GF-D8 (cell line): ENCODE measurements around the gene ACHE.

Source experiments
- DNase-seq: peaks from one replicate; lab custom pipeline; 2025; lab: John Stamatoyannopoulos, UW

ACHE gene

DNA sequence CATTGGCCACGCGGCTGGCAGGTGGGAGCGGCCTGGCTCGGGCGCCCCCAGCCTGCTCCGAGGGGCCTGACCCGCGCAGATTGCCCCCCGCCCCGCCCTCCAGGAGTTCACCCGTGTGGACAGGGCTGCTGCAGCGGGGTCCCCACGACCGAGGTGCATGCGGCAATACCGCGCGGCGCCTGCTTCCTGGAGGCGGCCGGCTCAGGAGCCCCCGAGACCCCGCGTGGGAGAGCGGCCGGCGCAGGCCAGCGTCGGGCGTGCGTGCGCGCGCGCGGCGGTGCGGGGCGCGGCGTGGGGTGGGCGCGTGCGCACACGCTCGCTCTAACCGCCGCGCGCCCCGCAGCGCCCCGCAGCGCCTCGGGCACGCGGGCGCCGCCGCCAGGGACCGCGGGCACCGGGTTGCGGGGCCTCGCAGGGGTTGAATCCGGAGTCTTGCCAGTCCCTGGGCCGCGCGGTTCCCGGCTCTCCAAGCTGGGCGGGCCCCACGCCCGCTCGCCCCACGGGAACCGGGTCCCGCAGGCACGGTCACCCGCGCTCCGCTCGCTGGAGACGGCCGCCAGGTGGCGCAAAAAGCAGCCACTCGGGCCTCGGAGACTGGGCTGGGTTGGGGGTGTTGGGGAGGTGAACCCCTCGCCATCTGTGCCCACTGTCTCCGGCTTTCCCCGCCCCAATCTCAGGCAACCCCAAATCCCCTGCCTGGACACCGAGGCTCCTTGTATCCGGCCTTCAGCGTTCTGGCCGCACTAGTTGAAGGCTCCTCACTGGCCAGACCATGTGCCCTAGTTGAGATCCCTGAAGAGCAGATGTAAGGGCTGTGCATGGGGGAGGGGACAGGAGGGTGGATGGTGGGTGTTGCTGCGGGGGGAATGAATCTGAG lies 1.3 kb upstream of the ACHE start:
- no peak for DNase-seq

DNA sequence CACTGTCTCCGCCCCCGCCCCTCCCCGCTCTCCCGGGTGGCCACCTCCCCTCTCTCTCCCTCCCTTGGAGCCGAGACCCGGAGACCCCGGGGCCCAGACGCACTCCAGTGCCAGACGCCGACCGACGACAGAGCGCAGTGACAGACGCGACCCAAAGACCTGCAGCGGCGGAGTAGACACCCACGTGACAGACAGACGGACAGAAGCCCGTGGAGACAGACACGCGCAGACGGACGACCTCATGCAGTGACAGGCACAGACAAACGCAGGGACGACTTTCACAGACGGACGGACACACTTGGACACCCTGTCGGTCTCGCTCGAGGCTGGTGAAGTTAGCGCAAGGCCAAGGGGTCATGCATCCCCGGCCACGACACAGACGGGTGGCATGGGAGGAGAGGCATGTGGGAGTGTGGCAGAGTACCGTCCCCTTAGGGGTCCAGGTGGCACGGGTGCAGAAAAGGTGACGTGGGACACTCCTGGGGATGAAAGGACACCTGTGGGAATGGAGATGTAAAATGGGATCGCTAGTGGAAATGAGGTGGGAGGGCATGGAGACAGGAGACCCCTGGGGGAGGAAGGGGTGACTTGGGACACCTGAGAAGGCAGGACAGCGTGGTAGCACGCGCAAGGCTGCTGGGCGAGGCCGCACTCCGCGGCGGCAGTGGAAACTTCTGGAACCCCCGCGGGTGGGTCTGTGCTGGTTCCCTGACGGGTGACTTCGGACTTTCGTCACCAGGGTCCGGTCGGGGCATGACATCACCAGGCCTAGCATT lies 456 bp upstream of the ACHE start:
- DNase-seq: no peak

- DNase-seq: no peak
Measured at GRCh38 chr7:100894860-100895700, 608 bp downstream of the ACHE start.

DNA sequence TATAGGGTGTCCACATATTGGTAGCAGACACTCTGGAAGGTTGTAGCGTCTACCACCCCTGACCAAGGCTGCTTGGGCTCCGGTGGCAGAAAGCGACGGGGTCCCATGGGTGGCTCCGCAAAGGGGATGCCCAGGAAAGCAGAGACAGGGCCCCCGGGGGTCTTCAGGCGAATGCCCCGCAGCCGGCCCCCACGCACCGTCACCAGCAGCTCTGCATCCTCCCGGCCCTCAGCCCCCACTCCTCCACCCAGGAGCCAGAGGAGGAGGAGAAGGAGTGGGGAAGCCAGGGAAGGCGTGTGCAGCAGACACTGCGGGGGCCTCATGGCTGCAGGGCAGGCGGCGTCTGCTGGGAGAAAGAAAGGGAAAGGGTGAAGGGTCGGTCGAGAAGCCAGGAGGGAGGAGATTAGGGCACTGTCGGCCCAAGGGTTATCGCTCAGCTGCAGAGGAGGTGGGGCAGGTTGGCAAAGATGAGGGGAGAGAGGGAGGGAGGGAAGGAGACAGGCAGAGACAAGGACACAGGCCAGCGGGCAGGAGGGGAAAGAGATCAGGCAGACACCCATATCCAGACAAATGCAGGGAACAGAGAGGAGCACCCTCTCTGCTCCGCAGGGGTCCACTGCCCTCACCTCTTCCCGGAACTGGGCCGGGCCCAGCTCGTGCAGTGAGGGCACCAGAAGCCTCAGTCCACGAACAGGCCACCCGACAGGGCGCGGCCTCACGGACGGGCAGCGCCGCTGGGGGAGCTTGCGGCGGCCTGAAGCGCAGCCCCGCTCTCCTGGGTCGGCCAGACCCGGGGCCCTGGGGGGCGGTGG lies 1.6 kb downstream of the ACHE start:
- DNase-seq: no peak

- DNase-seq: no peak
Measured at GRCh38 chr7:100893318-100893895, 2.3 kb downstream of the ACHE start.

- no peak for DNase-seq
Measured at GRCh38 chr7:100892364-100893317, 3.0 kb downstream of the ACHE start.

- DNase-seq: no peak
Measured at GRCh38 chr7:100891568-100892247, 4.0 kb downstream of the ACHE start.

DNA sequence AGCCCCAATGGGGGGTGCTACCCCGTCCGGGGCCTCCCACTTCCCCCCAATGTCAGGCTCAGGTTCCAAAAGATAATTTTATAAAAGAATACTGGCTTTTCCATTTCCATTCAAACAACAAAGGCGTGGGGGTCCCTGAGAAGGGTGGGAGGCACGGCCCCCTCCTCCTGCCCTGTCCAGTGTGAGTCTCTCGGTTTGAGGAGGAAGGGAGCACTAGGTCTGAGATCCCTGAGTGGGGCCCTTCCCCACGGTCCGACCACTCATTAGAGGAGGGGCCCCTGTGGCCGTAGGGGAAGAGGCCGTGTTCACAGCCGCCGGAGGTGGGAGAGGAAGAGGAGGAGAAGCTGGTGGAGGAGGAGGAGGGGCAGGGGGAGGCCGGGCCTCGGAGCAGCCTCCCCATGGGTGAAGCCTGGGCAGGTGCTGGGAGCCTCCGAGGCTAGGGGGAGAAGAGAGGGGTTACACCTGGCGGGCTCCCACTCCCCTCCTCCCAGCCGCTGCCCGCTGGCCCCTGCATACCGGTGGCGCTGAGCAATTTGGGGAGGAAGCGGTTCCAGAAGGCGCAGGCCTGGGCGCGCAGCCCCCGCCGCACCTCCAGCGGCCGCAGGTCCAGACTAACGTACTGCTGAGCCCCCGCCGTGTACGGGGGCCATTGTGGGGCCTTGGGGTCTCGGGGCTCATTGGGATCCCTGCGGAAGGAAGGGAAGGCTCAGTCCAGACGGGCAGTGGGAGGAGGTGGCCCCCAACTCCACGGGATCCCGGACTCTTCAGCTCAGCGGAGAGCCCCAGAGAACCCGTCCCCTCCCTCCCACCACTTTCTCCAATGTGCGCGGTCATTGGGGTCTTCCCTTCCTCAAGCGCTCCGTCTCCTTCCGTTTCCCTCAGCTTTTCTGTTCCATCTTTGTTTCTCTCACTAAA lies 4.8 kb downstream of the ACHE start:
- DNase-seq: no peak

- peak; percentile 44 for DNase-seq
Measured at GRCh38 chr7:100888988-100889750, 6.5 kb downstream of the ACHE start, which contains the start of gene UFSP1. UFSP1 (minus strand) TSS chr7:100889715; CDS start chr7:100889271, 444 bp downstream.

GRCh38 chr7:100888291-100888987 lies 7.2 kb downstream of the ACHE start:
- DNase-seq: no peak

GRCh38 chr7:100887516-100888290 lies 8.0 kb downstream of the ACHE start:
- peak; percentile 79 for DNase-seq

DNA sequence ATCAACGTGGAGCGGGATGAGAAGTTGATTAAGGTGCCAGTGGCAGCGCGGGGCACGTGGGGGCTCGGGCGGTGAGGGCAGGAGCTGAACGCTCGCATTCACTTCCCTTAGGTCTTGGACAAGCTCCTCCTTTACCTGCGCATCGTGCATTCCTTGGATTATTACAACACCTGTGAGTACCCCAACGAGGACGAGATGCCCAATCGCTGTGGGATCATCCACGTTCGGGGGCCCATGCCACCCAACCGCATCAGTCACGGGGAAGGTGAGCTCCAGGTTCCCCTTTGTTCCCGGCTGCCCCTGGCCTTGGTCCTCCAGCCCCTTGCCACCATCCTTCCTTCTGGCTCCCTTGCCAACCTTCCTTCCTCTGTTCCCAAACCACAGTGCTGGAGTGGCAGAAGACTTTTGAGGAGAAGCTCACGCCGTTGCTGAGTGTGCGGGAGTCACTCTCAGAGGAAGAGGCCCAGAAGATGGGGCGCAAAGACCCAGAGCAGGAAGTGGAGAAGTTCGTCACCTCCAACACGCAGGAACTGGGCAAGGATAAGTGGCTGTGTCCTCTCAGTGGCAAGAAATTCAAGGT lies 8.7 kb downstream of the ACHE start:
- DNase-seq: no peak

- DNase-seq: no peak
Measured at GRCh38 chr7:100886142-100886935, 9.3 kb downstream of the ACHE start.

GRCh38 chr7:100885440-100886141 lies 10.1 kb downstream of the ACHE start:
- DNase-seq: no peak
